Stimulated activated CD4-positive, alpha-beta T cell treated with anti-CD3 and anti-CD28 coated beads, Interleukin-1b, Interleukin-23, amount 100 ng/mL, for 48 hours (primary cell): ENCODE measurements around the gene NDUFB10.

Source experiments
- DNase-seq: peaks from one replicate; pipeline ENCODE4 v3.0.0-alpha.2; 2020

NDUFB10 gene

GRCh38 chr16:1973461-1974156, 14.3 kb downstream of the NDUFB10 start:
- no peak for DNase-seq

- no peak for DNase-seq
These were observed 15.1 kb downstream of the NDUFB10 start for GRCh38 chr16:1974157-1975070.

GRCh38 chr16:1975432-1976215, 16.3 kb downstream of the NDUFB10 start:
- no peak for DNase-seq

GRCh38 chr16:1976216-1976520, 16.8 kb downstream of the NDUFB10 start:
- DNase-seq: no peak

GRCh38 chr16:1976951-1977874, 17.9 kb downstream of the NDUFB10 start:
- DNase-seq: no peak

GRCh38 chr16:1977875-1978268, 18.5 kb downstream of the NDUFB10 start:
- DNase-seq: no peak

GRCh38 chr16:1978476-1979120, 19.3 kb downstream of the NDUFB10 start:
- DNase-seq: no peak

- DNase-seq: peak; percentile 40
These were observed 20.1 kb downstream of the NDUFB10 start for GRCh38 chr16:1979271-1980029.

GRCh38 chr16:1980030-1980769, 20.9 kb downstream of the NDUFB10 start:
- no peak for DNase-seq

- no peak for DNase-seq
These were observed 21.4 kb downstream of the NDUFB10 start for GRCh38 chr16:1980770-1981087.

- DNase-seq: no peak
These were observed 22.1 kb downstream of the NDUFB10 start, which contains the start of gene NOXO1 for GRCh38 chr16:1981398-1981836. TSS of gene NOXO1 (minus strand) at chr16:1981469. CDS start at chr16:1981179, 290 bp downstream.

- DNase-seq: no peak
These were observed 22.7 kb downstream of the NDUFB10 start for GRCh38 chr16:1982013-1982433.

GRCh38 chr16:1982991-1983543, 23.7 kb downstream of the NDUFB10 start:
- no peak for DNase-seq

GRCh38 chr16:1983544-1984346, 24.4 kb downstream of the NDUFB10 start, which contains the start of gene GFER:
TSS of gene GFER (plus strand) at chr16:1984193. CDS start at chr16:1984219, 26 bp downstream.
- DNase-seq: peak; percentile 70

GRCh38 chr16:1984347-1985225, 25.2 kb downstream of the NDUFB10 start:
- DNase-seq: no peak

GRCh38 chr16:1985466-1986150, 26.3 kb downstream of the NDUFB10 start:
- DNase-seq: no peak

GRCh38 chr16:1987198-1987597, 27.9 kb downstream of the NDUFB10 start:
- no peak for DNase-seq
